Heart left ventricle (tissue), 16 donors: ENCODE data around the gene OR2A7. TPM values are rescaled to one million over a fixed set of nuclear protein-coding genes. Genes with fewer than 3 reads are reported as not detected.
"Not testable (repeated sequence)": the region's sequence is repeated elsewhere in the genome, so short reads cannot be mapped to it uniquely, and the experiment has no call there.

Source experiments
- ATAC-seq, 4 donors: fragments of 200-7000 bp; cut with Tn5 transposase; one replicate each; pipeline ENCODE4 v1.9.1; 2020 to 2022; ENCODE audit warnings: moderate library complexity in 4 of 4, mild to moderate bottlenecking in 3 of 4, moderate number of reproducible peaks in 1 of 4
- DNase-seq, 5 donors: peaks; one replicate each; pipeline ENCODE4 v3.0.0-alpha.2; 2020
- H3K27ac ChIP-seq, 12 donors: fragments of 200-600 bp; sonication (generic) in 4 of 12; one replicate each; pipeline versions ENCODE4 v1.5.0 to v1.8.0; 2016 to 2022; ENCODE audit warnings: mild to moderate bottlenecking in 2 of 12
- H3K27me3 ChIP-seq, 9 donors: fragments of 200-600 bp; sonication (generic) in 2 of 9; one replicate each; pipeline versions ENCODE4 v1.5.1 to v1.8.0; 2016 to 2022; ENCODE audit warnings: mild to moderate bottlenecking in 3 of 9
- H3K36me3 ChIP-seq, 9 donors: fragments of 200-600 bp; sonication (generic) in 2 of 9; one replicate each; pipeline versions ENCODE4 v1.5.0 to v1.8.0; 2018 to 2022; ENCODE audit warnings: mild to moderate bottlenecking in 2 of 9
- H3K4me1 ChIP-seq, 12 donors: fragments of 200-600 bp; sonication (generic) in 4 of 12; one replicate each; pipeline versions ENCODE4 v1.5.0 to v1.8.0; 2016 to 2022; ENCODE audit warnings: mild to moderate bottlenecking in 3 of 12
- H3K4me3 ChIP-seq, 12 donors: fragments of 200-600 bp; sonication (generic) in 4 of 12; one replicate each; pipeline versions ENCODE4 v1.5.0 to v1.8.0; 2017 to 2022; ENCODE audit warnings: mild to moderate bottlenecking in 9 of 12, moderate library complexity in 4 of 12
- H3K9me3 ChIP-seq, 12 donors: fragments of 200-600 bp; sonication (generic) in 4 of 12; one replicate each; pipeline versions ENCODE4 v1.5.0 to v1.8.0; 2016 to 2022; ENCODE audit warnings: mild to moderate bottlenecking in 1 of 12
- POLR2A ChIP-seq, 2 donors: fragments of 450-650 bp; IDR thresholded peaks; one replicate each; pipeline ENCODE4 v1.6.1; 2017; ENCODE audit warnings: antibody characterized with exemption in 2 of 2, mild to moderate bottlenecking in 2 of 2, moderate library complexity in 2 of 2
- WGBS, 4 donors: extraction: QIAGEN DNeasy Blood & Tissue Kit in 2 of 4; methylation state at CpG; one replicate each; pipeline versions ENCODE4 v1.1.5 to v1.1.7; 2013 to 2018; 5-methylcytosine and 5-hydroxymethylcytosine counted together
- intact Hi-C, 10 donors: fragments of 100-400 bp; cut with DNase I; formaldehyde crosslinking; loops; one replicate each; pipeline versions ENCODE4 v1.11.1 to v1.14.2; 2022
- polyA plus RNA-seq, 2 donors: library from polyadenylated mRNA; stranded (reverse); fragments of 200-250 nt; gene quantifications; one replicate each; pipeline ENCODE4 v1.2.3, GENCODE V29; 2013
- total RNA-seq, 9 donors: library from RNA; depleted of rRNA in 2 of 9; stranded (reverse); fragments of >200 nt in 2 of 9; fragmentation: NEBNext Ultra II Directional in 3 of 9; extraction: Animal tissue kit (Norgen Biotek cat#: 25700) in 3 of 9; gene quantifications; one replicate each; pipeline versions ENCODE4 v1.1.0 to v1.2.4, GENCODE V29; 2016 to 2023
- TF ChIP-seq, protein P1 (sequence below), 12 donors: fragments of 200-600 bp; sonication (generic) in 4 of 12; IDR thresholded peaks; one replicate each; pipeline versions ENCODE4 v1.5.0 to v1.8.0; 2018 to 2022; ENCODE audit warnings: antibody characterized with exemption in 12 of 12, mild to moderate bottlenecking in 5 of 12
- donor health status: ischemic (EF 13 %, LVEDD 7.1; RV severe dilation, severe dysfunction).
- donor health status: healthy with polysubstance abuse.
- donor health status: DM: no; HTN: yes; CAD: no.
- donor health status: DM: no; HTN: no; CAD: no.
- donor health status: ischemic (EF 25% LVEDD 6.9; RV normal size, moderate dysfunction).
- donor health status: ischemic (EF 25% LVEDD 5.7; RV mildly dilated, moderate dysfunction).
- donor health status: healthy.
- donor health status: DM: yes; HTN: yes; CAD: no.
- donor health status: ischemic (EF 35%, LVEDD 5.7; RV mildly dilated, moderate dysfunction).
- donor health status: nonischemic (EF 11% LVEDD 7.7; RV severe dilation, severe dysfunction).
- donor health status: DM: yes; HTN: yes; CAD: no.
- donor health status: PGD.
- donor health status: ischemic (EF 29% LVEDD 5.4; RV normal size, mild dysfunction).
- donor health status: nonischemic (EF 23%, LVEDD 6.1; RV moderate dilation, normal function).

The OR2A7 gene
- total and polyA plus RNA-seq, 11 donors: 0.19 to 4.4 (median 0.41) TPM; not detected in 1

DNA sequence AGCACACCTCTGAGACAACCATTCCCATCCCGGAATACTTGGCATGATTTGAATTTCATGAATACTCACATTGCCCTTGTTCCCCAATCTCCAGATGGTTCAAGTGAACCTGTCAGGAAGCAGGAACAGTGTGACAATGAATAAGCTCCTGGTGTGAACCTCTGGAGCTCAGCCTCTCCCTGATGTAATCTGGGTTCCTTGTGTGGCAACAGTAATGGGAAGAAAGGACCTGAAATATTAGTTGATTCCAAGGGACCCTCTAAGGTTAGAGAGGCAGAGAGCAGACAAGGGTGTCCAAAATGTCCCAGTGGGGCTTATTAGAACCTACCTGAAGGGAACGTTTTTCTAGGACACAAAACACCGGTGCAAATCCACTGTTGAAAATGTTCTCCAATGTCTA is 8.5 kb downstream of the OR2A7 start:
- H3K4me1 ChIP-seq: no peaks in the 10 kb centered on the region
- no peak overlapping the region for H3K4me3 ChIP-seq
- no peak for ATAC-seq
- TF ChIP-seq, protein P1, sequence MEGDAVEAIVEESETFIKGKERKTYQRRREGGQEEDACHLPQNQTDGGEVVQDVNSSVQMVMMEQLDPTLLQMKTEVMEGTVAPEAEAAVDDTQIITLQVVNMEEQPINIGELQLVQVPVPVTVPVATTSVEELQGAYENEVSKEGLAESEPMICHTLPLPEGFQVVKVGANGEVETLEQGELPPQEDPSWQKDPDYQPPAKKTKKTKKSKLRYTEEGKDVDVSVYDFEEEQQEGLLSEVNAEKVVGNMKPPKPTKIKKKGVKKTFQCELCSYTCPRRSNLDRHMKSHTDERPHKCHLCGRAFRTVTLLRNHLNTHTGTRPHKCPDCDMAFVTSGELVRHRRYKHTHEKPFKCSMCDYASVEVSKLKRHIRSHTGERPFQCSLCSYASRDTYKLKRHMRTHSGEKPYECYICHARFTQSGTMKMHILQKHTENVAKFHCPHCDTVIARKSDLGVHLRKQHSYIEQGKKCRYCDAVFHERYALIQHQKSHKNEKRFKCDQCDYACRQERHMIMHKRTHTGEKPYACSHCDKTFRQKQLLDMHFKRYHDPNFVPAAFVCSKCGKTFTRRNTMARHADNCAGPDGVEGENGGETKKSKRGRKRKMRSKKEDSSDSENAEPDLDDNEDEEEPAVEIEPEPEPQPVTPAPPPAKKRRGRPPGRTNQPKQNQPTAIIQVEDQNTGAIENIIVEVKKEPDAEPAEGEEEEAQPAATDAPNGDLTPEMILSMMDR (IDR thresholded peaks at IDR 0.05): no peak
- no peak for TF ChIP-seq POLR2A (IDR thresholded peaks at IDR 0.05)
- no peak overlapping the region for H3K27ac ChIP-seq
- intact Hi-C loops: no loop called here
- no peaks in the 10 kb centered on the region for H3K9me3 ChIP-seq
- no peaks in the 10 kb centered on the region for H3K36me3 ChIP-seq
- no peaks in the 10 kb centered on the region for H3K27me3 ChIP-seq
- DNase-seq: no peak
- WGBS, 4 donors: 75 to 81% (median 78%) methylated on average over 3 of the region's 3 CpGs

DNA sequence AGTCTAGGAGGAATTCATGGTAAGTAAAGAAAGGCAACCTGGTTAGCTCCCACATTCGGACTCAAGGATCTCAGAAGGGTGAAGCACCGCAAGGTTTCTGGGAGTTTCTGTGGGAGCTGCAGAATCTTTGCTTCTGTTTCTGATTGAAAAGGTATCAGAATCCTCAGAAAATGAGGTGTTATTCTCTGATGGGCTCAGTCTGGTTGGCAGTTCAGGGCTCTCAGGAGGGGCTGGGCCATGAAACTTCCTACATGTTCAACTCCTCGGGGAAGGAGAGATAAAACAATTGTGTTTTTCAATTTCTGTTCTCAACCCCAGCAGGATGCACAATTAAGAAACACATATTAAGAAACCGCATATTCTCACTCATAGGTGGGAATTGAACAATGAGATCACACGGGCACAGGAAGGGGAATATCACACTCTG is 9.1 kb downstream of the OR2A7 start:
- intact Hi-C loops: no loop called here
- DNase-seq (no peak), ATAC-seq (no peak)
- no peaks in the 10 kb centered on the region for H3K4me1 ChIP-seq
- H3K27ac ChIP-seq: no peak overlapping the region
- H3K4me3 ChIP-seq: no peak overlapping the region
- H3K36me3 ChIP-seq: no peaks in the 10 kb centered on the region
- 59 to 66% (median 64%) methylated on average over 5 of the region's 5 CpGs for WGBS, 4 donors
- no peaks in the 10 kb centered on the region for H3K9me3 ChIP-seq
- TF ChIP-seq POLR2A (IDR thresholded peaks at IDR 0.05): no peak
- TF ChIP-seq, protein P1 (IDR thresholded peaks at IDR 0.05): no peak
- H3K27me3 ChIP-seq: no peaks in the 10 kb centered on the region

DNA sequence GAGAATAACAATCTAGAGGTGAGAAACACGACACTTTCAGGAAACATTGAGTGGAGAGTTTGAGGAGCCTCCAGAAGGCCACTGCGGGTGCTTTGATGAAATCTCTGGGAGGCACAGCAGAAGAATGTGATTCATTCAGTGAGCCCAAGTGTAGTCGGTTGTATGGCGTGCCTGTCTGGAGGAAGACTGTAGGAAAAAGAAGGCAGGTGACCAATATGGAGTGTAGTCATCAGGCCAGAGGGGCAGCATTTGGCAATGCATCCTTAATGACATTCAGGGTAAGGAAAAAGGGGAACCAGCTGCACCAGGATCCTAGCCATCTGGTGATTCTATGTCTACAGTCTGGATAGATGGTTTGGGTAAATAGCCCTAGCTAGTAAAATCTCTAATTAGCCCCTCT is 12.3 kb downstream of the OR2A7 start:
- DNase-seq, ATAC-seq, H3K36me3 ChIP-seq, intact Hi-C loops, H3K27ac ChIP-seq, H3K4me1 ChIP-seq, H3K27me3 ChIP-seq, H3K4me3 ChIP-seq, H3K9me3 ChIP-seq: not testable (repeated sequence)
- WGBS, 4 donors: no CpG with 5 or more reads among the region's 4 CpGs

DNA sequence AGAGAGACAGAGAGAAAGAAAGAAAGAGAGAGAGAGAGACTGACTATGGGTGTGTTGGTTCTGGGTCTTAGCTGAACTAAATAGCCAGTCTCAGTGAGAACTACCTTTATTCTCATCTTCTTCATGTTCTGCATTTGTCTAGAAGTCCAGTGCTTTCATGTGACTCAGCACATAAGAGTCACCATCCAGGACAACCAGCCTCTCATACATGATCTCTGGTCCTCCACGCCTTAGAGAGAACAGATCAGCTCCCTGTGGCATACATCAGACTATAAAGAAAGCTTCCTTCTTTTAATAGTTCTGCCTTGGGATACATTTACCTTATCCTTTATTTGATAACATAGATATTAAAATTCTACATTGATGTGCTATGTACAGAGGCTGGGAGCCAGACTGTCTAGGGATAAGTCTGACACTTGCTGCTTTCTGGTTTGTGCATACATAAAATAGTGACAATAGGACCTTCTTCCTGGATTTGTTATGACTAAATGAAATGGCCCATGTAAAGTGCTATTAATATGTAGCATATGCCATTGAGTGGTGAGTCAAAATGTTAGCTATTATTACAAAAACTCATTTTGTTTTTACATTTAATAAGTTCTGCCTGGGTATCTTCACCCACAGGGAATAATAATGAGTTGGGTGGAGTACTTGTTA is 16.8 kb downstream of the OR2A7 start:
- H3K4me1 ChIP-seq, H3K27ac ChIP-seq, H3K36me3 ChIP-seq, H3K4me3 ChIP-seq, DNase-seq, ATAC-seq, intact Hi-C loops, H3K27me3 ChIP-seq, H3K9me3 ChIP-seq: not testable (repeated sequence)
- no CpG with 5 or more reads among the region's 1 CpG for WGBS, 4 donors

DNA sequence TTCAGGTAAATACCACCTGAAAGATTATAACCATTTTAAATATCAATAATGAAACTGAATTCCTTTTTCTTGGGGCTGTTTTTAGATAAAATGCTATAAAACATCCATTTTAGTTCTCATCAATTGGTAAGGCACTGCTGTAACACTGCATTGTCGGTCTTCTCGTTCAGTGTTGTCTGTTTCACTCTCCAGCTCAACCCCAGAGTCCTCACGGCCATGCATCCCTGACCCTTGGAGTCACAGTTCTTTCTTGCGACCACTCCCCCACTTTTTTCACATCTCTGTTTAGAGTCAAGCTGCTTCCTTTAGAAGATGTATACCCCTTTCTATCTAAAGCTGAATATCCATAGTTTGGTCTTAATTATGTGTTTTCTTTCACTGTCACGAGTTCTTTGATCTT is 17.6 kb downstream of the OR2A7 start:
- H3K27ac ChIP-seq, H3K27me3 ChIP-seq, H3K4me3 ChIP-seq, DNase-seq, H3K9me3 ChIP-seq, H3K36me3 ChIP-seq, H3K4me1 ChIP-seq, ATAC-seq, intact Hi-C loops: not testable (repeated sequence)
- WGBS, 4 donors: 100% methylated on average over 1 of the region's 5 CpGs; no CpG with 5 or more reads in 3 of the 4 donors

DNA sequence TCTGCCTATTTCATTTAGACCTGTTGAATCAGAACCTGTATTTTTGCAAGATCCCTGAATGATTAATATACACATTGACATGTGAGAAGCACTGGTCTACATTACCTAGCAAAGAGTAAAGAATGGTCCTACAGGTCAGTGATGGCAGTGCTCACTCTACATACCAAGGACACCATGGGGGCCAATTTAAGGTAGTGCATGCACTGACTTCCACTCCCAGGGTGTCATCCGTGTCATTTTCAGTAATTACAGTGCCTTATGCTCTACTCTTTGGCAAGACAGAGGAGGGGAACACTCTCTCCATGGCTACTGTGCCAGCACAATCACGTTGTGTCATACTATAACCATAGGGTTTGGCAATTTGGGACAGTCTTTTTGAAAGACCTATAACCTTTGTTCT is 19.2 kb downstream of the OR2A7 start:
- H3K27me3 ChIP-seq, H3K4me3 ChIP-seq, H3K9me3 ChIP-seq, intact Hi-C loops, H3K27ac ChIP-seq, H3K36me3 ChIP-seq, DNase-seq, ATAC-seq, H3K4me1 ChIP-seq: not testable (repeated sequence)
- no CpG with 5 or more reads among the region's 2 CpGs for WGBS, 4 donors

DNA sequence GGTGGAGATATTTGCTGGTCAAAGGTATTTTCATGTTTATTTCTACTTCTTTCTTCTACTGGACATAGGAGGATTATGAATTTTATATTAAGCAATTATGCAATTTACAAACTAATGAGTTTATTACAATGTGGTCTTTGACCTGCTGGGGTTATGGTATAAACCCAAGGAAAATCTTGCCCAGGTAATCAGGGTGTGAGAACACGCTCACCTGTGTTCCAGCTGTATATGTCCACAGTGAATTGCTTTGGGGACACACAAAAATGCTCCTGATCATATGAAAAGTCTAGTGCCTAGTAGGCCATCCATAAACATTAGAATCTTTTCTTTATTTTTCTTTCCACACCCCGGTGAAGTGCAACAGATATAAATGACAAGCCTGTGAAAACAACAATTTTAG is 25.2 kb downstream of the OR2A7 start, which contains the start of gene OR2A42:
OR2A42 (minus strand) TSS at position 241 of the 400 bp plus-strand sequence. CDS start 6,762 bp downstream, outside the sequence.
- H3K36me3 ChIP-seq, DNase-seq, H3K4me3 ChIP-seq, H3K4me1 ChIP-seq, H3K9me3 ChIP-seq, H3K27ac ChIP-seq, H3K27me3 ChIP-seq, intact Hi-C loops, ATAC-seq: not testable (repeated sequence)
- WGBS, 4 donors: 90 to 100% (median 96%) methylated on average over 1 of the region's 2 CpGs

DNA sequence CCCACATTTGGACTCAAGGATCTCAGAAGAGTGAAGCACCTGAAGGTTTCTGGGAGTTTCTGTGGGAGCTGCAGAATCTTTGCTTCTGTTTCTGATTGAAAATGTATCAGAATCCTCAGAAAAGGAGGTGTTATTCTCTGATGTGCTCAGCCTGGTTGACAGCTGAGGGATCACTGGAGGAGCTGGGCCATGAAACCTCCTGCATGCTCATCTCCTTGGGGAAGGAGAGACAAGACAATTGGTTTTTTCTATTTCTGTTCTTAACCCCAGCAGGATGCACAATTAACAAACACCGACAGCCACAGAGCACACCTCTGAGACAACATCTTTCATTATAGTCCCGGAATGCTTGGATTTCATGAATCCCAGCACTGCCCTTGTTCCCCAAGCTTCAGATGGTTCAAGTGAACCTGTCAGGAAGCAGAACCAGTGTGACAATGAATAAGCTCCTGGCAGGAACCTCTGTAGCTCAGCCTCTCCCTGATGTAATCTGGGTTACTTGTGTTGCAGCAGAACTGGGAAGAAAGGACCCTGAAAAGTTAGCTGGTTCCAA is 26.0 kb downstream of the OR2A7 start:
- H3K4me1 ChIP-seq, H3K27me3 ChIP-seq, H3K9me3 ChIP-seq, H3K4me3 ChIP-seq, H3K36me3 ChIP-seq, ATAC-seq, H3K27ac ChIP-seq, intact Hi-C loops, DNase-seq: not testable (repeated sequence)
- 80 to 89% (median 85%) methylated on average over 2 of the region's 2 CpGs for WGBS, 4 donors

DNA sequence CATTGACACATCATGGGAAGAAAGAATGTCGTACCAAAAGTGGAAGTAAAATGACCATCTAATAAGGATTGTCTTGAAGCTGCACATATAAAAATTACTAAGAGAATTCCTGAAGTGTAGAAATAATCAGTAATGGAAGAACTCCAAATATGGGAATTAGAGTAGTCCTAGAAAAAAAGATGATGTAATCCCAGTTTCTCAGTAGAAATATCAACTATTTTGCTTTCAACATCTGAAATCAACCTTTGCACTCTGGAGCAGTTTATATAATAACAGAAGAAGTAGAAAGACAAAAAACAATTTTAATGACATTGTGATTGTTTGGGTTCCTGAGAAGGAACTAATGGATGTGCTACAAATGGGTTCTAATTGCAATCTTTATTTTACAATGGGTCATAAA is 31.6 kb downstream of the OR2A7 start:
- ATAC-seq, DNase-seq, H3K9me3 ChIP-seq, H3K27ac ChIP-seq, H3K36me3 ChIP-seq, H3K4me1 ChIP-seq, H3K27me3 ChIP-seq, H3K4me3 ChIP-seq, intact Hi-C loops: not testable (repeated sequence)
- 80 to 89% (median 88%) methylated on average over 1 of the region's 1 CpG for WGBS, 4 donors
